ENCODE data around the gene DEPDC7. TPM values are rescaled to one million over a fixed set of nuclear protein-coding genes. Genes with fewer than 3 reads are reported as not detected.

Gene DEPDC7
- total and polyA plus RNA-seq, 2 donors (not counting 1 experiment from before 2014, with no cell fraction given) = 0.07 TPM; not detected in 1

DNA sequence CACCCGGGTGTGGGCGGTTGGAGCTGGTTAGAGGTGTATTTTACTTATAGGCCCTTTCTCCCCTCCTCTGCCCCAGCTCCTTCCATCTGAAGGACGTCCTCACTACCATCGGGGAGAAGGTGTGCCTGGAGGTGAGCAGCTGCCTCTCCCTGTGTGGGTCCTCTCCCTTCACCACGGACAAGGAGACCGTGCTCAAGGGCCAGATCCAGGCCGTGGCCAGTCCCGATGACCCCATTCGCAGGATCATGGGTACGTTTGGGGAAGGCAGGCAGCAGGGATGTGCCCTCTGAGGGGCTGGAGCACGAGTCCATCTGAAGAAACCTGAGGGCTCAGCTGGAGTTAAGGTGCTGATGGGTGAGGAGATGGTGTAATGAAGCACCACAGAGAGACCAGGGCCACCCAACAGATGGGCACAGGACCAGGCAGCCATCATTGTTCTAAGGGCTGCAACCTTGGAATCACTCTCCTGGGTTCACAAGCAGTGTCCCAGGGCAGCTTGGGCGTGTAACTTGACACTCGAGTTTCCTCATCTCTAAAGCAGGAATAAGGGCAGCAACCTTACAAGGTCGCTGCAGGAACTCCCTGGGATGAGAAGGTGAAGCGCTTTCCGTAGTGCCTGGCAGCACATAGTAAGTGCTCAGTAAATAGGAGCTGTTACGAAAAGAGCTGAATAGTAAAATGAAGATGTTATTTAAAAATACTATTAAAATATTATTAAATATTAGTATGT, 53.1 kb downstream of the DEPDC7 start:
- POLR2A ChIA-PET = no interaction called here
- H3K4me1 ChIP-seq (ENCODE audit: control insufficient read depth in 2 of 2, insufficient read depth in 2 of 2, low read length in 2 of 2) = peaks cover 9 to 11% of the 10 kb centered on the region in 2 donors
- CTCF ChIA-PET = interaction anchor here (0.8 to 8.8 kb wide), 2 partner anchors 23 to 108 kb away, joined by 3 to 186 read pairs; no protein-coding TSS in a partner anchor
- H2AFZ ChIP-seq (ENCODE audit: insufficient read depth, low read depth, low read length, poor library complexity, severe bottlenecking) = no peak overlapping the region
- no peak overlapping the region for H3K9ac ChIP-seq (ENCODE audit: low read length)
- peaks cover 0 to 47% of the 10 kb centered on the region in 2 experiments for H3K36me3 ChIP-seq (replicated peaks in 1 of 2; ENCODE audit: control extremely low read depth in 1 of 2, control insufficient read depth in 1 of 2, extremely low read depth in 1 of 2, insufficient read depth in 2 of 2, low read length in 1 of 2)
- no peak overlapping the region for H3K4me3 ChIP-seq (ENCODE audit: control extremely low read depth in 1 of 5, extremely low read depth in 1 of 5, insufficient read depth in 1 of 5, low read depth in 2 of 5, low read length in 4 of 5)
- no peak overlapping the region for H3K27ac ChIP-seq (ENCODE audit: low read length in 2 of 2)
- H3K9me3 Mint-ChIP-seq (ENCODE audit: insufficient read depth) = no peaks in the 10 kb centered on the region
- no peaks in the 10 kb centered on the region for H3K27me3 Mint-ChIP-seq
- H3K4me3 Mint-ChIP-seq = no peak overlapping the region
- H3K4me1 Mint-ChIP-seq = peaks cover 16% of the 10 kb centered on the region
- WGBS (ENCODE audit: insufficient coverage) = 98% methylated on average over 11 of the region's 17 CpGs
- H3K27ac Mint-ChIP-seq = no peak overlapping the region
- intact Hi-C loops (cut with micrococcal nuclease) = no loop called here
- H3K79me2 ChIP-seq (ENCODE audit: control insufficient read depth, insufficient read depth, low read length) = no peaks in the 10 kb centered on the region
- no peaks in the 10 kb centered on the region for H3K9me3 ChIP-seq (ENCODE audit: control extremely low read depth in 1 of 3, control insufficient read depth in 2 of 3, insufficient read depth in 1 of 3, low read length in 2 of 3)
- DNase-seq (no peak), ATAC-seq (ENCODE audit: low read depth) (no peak)
- no peak overlapping the region for H3K4me2 ChIP-seq (replicated peaks; ENCODE audit: low read depth, low read length, poor library complexity, severe bottlenecking)
- H3K27me3 ChIP-seq (replicated peaks in 1 of 4; ENCODE audit: control extremely low read depth in 1 of 4, control insufficient read depth in 3 of 4, insufficient read depth in 4 of 4, low read length in 3 of 4) = no peaks in the 10 kb centered on the region
- no peak for TF ChIP-seq EZH2 (IDR thresholded peaks at IDR 0.05; ENCODE audit: borderline replicate concordance, insufficient read depth, low read depth, low read length, poor library complexity, severe bottlenecking)
- TF ChIP-seq, protein P1, sequence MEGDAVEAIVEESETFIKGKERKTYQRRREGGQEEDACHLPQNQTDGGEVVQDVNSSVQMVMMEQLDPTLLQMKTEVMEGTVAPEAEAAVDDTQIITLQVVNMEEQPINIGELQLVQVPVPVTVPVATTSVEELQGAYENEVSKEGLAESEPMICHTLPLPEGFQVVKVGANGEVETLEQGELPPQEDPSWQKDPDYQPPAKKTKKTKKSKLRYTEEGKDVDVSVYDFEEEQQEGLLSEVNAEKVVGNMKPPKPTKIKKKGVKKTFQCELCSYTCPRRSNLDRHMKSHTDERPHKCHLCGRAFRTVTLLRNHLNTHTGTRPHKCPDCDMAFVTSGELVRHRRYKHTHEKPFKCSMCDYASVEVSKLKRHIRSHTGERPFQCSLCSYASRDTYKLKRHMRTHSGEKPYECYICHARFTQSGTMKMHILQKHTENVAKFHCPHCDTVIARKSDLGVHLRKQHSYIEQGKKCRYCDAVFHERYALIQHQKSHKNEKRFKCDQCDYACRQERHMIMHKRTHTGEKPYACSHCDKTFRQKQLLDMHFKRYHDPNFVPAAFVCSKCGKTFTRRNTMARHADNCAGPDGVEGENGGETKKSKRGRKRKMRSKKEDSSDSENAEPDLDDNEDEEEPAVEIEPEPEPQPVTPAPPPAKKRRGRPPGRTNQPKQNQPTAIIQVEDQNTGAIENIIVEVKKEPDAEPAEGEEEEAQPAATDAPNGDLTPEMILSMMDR (IDR thresholded peaks at IDR 0.05) = no peak
- no peaks in the 10 kb centered on the region for H4K20me1 ChIP-seq (ENCODE audit: control insufficient read depth, insufficient read depth, low read length, poor library complexity, severe bottlenecking)

DNA sequence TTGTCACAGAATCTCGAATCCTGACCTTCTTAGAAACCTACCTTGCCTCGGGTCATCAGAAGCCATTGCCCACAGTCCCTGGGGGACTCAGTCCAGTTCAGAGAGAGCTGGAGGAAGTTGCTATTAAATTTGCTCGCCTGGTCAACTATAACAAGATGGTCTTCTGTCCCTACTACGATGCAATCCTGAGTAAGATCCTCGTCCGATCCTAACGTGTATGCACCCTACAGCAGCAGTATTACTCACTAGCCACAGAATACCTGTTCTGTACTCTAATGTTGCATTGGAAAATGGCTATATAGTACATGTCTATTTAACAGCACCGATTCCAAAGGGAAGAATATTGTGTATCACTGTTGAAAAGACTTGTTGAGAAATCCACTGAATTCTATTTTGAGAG, 56.8 kb downstream of the DEPDC7 start:
- H3K36me3 ChIP-seq (replicated peaks in 1 of 2; ENCODE audit: control extremely low read depth in 1 of 2, control insufficient read depth in 1 of 2, extremely low read depth in 1 of 2, insufficient read depth in 2 of 2, low read length in 1 of 2) = peaks cover 8 to 52% of the 10 kb centered on the region in 2 experiments
- intact Hi-C loops (cut with micrococcal nuclease) = no loop called here
- no peaks in the 10 kb centered on the region for H3K4me1 ChIP-seq (ENCODE audit: control insufficient read depth in 2 of 2, insufficient read depth in 2 of 2, low read length in 2 of 2)
- Mint-ChIP-seq H3K9me3 (ENCODE audit: insufficient read depth) (no peaks in the 10 kb centered on the region), H3K27me3 (no peaks in the 10 kb centered on the region), H3K4me1 (no peaks in the 10 kb centered on the region), H3K27ac (no peak overlapping the region), H3K4me3 (no peak overlapping the region)
- DNase-seq = no peak
- H3K27me3 ChIP-seq (replicated peaks in 1 of 4; ENCODE audit: control extremely low read depth in 1 of 4, control insufficient read depth in 3 of 4, insufficient read depth in 4 of 4, low read length in 3 of 4) = no peaks in the 10 kb centered on the region
- WGBS (ENCODE audit: insufficient coverage) = 96% methylated on average over 5 of the region's 8 CpGs
- no peak for ATAC-seq (ENCODE audit: low read depth)
- no peak overlapping the region for H3K4me3 ChIP-seq (ENCODE audit: control extremely low read depth in 1 of 5, extremely low read depth in 1 of 5, insufficient read depth in 1 of 5, low read depth in 2 of 5, low read length in 4 of 5)
- no peak overlapping the region for H3K4me2 ChIP-seq (replicated peaks; ENCODE audit: low read depth, low read length, poor library complexity, severe bottlenecking)
- POLR2A ChIA-PET = no interaction called here
- TF ChIP-seq, protein P1 (IDR thresholded peaks at IDR 0.05) = no peak
- no peak for TF ChIP-seq EZH2 (IDR thresholded peaks at IDR 0.05; ENCODE audit: borderline replicate concordance, insufficient read depth, low read depth, low read length, poor library complexity, severe bottlenecking)
- H4K20me1 ChIP-seq (ENCODE audit: control insufficient read depth, insufficient read depth, low read length, poor library complexity, severe bottlenecking) = no peaks in the 10 kb centered on the region
- H2AFZ ChIP-seq (ENCODE audit: insufficient read depth, low read depth, low read length, poor library complexity, severe bottlenecking) = no peak overlapping the region
- H3K27ac ChIP-seq (ENCODE audit: low read length in 2 of 2) = no peak overlapping the region
- no peaks in the 10 kb centered on the region for H3K79me2 ChIP-seq (ENCODE audit: control insufficient read depth, insufficient read depth, low read length)
- H3K9ac ChIP-seq (ENCODE audit: low read length) = no peak overlapping the region
- no peaks in the 10 kb centered on the region for H3K9me3 ChIP-seq (ENCODE audit: control extremely low read depth in 1 of 3, control insufficient read depth in 2 of 3, insufficient read depth in 1 of 3, low read length in 2 of 3)
- CTCF ChIA-PET = interaction anchor here (1.8 kb wide), 1 partner anchor 12 kb away, joined by 4 read pairs; no protein-coding TSS in a partner anchor

Data from B cell (primary cell).